ENCODE measurements around the gene DDX39B. TPM values are rescaled to one million over a fixed set of nuclear protein-coding genes. Genes with fewer than 3 reads are reported as not detected.
"Not testable (repeated sequence)": the region's sequence is repeated elsewhere in the genome, so short reads cannot be mapped to it uniquely, and the experiment has no call there.

Gene DDX39B
- total and polyA plus RNA-seq, 2 donors (not counting 3 experiments of a cell fraction or from before 2014, with no cell fraction given): 453 to 766 TPM

- dilution Hi-C loops (cut with MboI; ENCODE audit: extremely low pct_ligation_motif_present, low sequenced_read_pairs): no loop called here
- CTCF ChIA-PET: interaction anchor here (1.0 kb wide), 1 partner anchor 24 kb away, joined by 5 read pairs; no protein-coding TSS in a partner anchor
- H3K79me2 ChIP-seq (ENCODE audit: control insufficient read depth, insufficient read depth, low read length): peaks cover 68% of the 10 kb centered on the region
Observed at GRCh38 chr6:31502586-31502985, 39.2 kb downstream of the DDX39B start.

GRCh38 chr6:31499648-31500047 lies 42.2 kb downstream of the DDX39B start:
- H3K9me1 ChIP-seq (replicated peaks; ENCODE audit: control insufficient read depth, extremely low read depth, insufficient read depth, low read length); H3K36me3 ChIP-seq (ENCODE audit: control insufficient read depth in 2 of 2, extremely low read depth in 1 of 2, insufficient read depth in 2 of 2, low read length in 2 of 2); FAIRE-seq; H3K27ac ChIP-seq (ENCODE audit: insufficient read depth, low read depth, low read length); H3K27me3 ChIP-seq (ENCODE audit: control insufficient read depth in 2 of 2, insufficient read depth in 2 of 2, low read length in 2 of 2); intact Hi-C loops (cut with micrococcal nuclease); POLR2A ChIA-PET; H3K4me3 ChIP-seq (replicated peaks in 1 of 3; ENCODE audit: insufficient read depth in 1 of 3, low read depth in 1 of 3, low read length in 3 of 3); H3K9me3 ChIP-seq (replicated peaks; ENCODE audit: control insufficient read depth, insufficient read depth, low read length); H2AFZ ChIP-seq (ENCODE audit: low read depth, low read length); H3K4me2 ChIP-seq (ENCODE audit: insufficient read depth, low read length); DNase-seq (ENCODE audit: low read depth, low spot score); H3K9ac ChIP-seq (replicated peaks; ENCODE audit: extremely low read depth, insufficient read depth, low read length); BruUV-seq (replicated peaks); CTCF ChIA-PET; dilution Hi-C loops (cut with MboI; ENCODE audit: extremely low pct_ligation_motif_present, low sequenced_read_pairs); H4K20me1 ChIP-seq (replicated peaks; ENCODE audit: control insufficient read depth, extremely low read depth, insufficient read depth, low read length): not testable (repeated sequence)
- peaks cover 80% of the 10 kb centered on the region for H3K79me2 ChIP-seq (ENCODE audit: control insufficient read depth, insufficient read depth, low read length)
- H3K4me1 ChIP-seq (ENCODE audit: control insufficient read depth, extremely low read depth, insufficient read depth, low read length): peaks cover 11% of the 10 kb centered on the region

More at GRCh38 chr6:31502586-31502985, 39.2 kb downstream of the DDX39B start:
- TF ChIP-seq MAX (IDR thresholded peaks at IDR 0.05; ENCODE audit: insufficient read depth, insufficient read length) (no peak), POLR2AphosphoS5 (IDR thresholded peaks at IDR 0.05; ENCODE audit: insufficient read depth, low read depth, low read length) (no peak), FOS (IDR thresholded peaks at IDR 0.05; ENCODE audit: borderline replicate concordance, insufficient read depth, low read length) (no peak), GATA2 (IDR thresholded peaks at IDR 0.05; ENCODE audit: insufficient read depth, insufficient read length, low read depth, low read length) (no peak), EZH2 (IDR thresholded peaks at IDR 0.05; ENCODE audit: borderline replicate concordance, low read depth, low read length, severe bottlenecking) (no peak), CTCF (IDR thresholded peaks at IDR 0.05; ENCODE audit: extremely low read depth in 1 of 2, insufficient read depth in 1 of 2, low read depth in 1 of 2, low read length in 2 of 2) (no peak), MYC (IDR thresholded peaks at IDR 0.05; ENCODE audit: low read depth, low read length) (no peak), JUN (IDR thresholded peaks at IDR 0.05; ENCODE audit: borderline replicate concordance, insufficient read depth, insufficient read length, low read depth) (no peak), POLR2A (IDR thresholded peaks at IDR 0.05; ENCODE audit: low read depth, low read length) (no peak)
- no peak overlapping the region for H2AFZ ChIP-seq (ENCODE audit: low read depth, low read length)
- FAIRE-seq (no peak), DNase-seq (ENCODE audit: low read depth, low spot score) (no peak)
- H3K9me3 ChIP-seq (replicated peaks; ENCODE audit: control insufficient read depth, insufficient read depth, low read length): no peaks in the 10 kb centered on the region
- H3K9me1 ChIP-seq (replicated peaks; ENCODE audit: control insufficient read depth, extremely low read depth, insufficient read depth, low read length): no peaks in the 10 kb centered on the region
- POLR2A ChIA-PET: interaction anchor here (0.5 kb wide), 1 partner anchor 22 kb away, joined by 5 read pairs; no protein-coding TSS in a partner anchor
- BruUV-seq (replicated peaks): no TSS peak
- peaks cover 1% of the 10 kb centered on the region for H3K4me1 ChIP-seq (ENCODE audit: control insufficient read depth, extremely low read depth, insufficient read depth, low read length)
- H3K4me3 ChIP-seq (replicated peaks in 1 of 3; ENCODE audit: insufficient read depth in 1 of 3, low read depth in 1 of 3, low read length in 3 of 3): no peak overlapping the region
- H3K9ac ChIP-seq (replicated peaks; ENCODE audit: extremely low read depth, insufficient read depth, low read length): no peak overlapping the region
- H3K27me3 ChIP-seq (ENCODE audit: control insufficient read depth in 2 of 2, insufficient read depth in 2 of 2, low read length in 2 of 2): no peaks in the 10 kb centered on the region
- intact Hi-C loops (cut with micrococcal nuclease): no loop called here
- H4K20me1 ChIP-seq (replicated peaks; ENCODE audit: control insufficient read depth, extremely low read depth, insufficient read depth, low read length): no peaks in the 10 kb centered on the region
- H3K4me2 ChIP-seq (ENCODE audit: insufficient read depth, low read length): no peak overlapping the region
- H3K27ac ChIP-seq (ENCODE audit: insufficient read depth, low read depth, low read length): no peak overlapping the region
- no peaks in the 10 kb centered on the region for H3K36me3 ChIP-seq (ENCODE audit: control insufficient read depth in 2 of 2, extremely low read depth in 1 of 2, insufficient read depth in 2 of 2, low read length in 2 of 2)

All from endothelial cell of umbilical vein (primary cell).